HG03135 (cell line): ENCODE data around the gene ERC2.

Experiments
- ATAC-seq: cut with Tn5 transposase; IDR thresholded peaks from one replicate; pipeline ENCODE4 v1.9.1; 2021; ENCODE audit warnings: mild to moderate bottlenecking, moderate library complexity; ENCODE audit not compliant: unreplicated experiment

Gene ERC2

DNA sequence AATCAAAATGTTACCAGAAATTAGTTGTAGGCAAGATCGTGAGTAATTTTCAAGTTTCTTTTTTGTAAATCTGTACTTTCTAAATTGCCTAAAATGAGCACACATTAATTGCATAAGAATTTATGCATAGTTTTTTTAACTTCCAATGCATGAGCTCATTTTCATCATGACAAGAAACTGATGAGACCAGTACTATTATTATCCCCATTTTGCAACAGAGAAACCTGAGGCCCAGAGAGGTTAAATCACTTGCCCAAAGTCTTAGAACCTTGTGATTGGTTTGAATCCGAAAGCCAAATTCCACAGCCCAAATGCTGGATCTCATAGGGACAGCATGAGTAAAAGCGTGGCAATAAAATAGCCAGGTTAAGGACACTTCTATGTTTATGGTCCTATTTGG lies 274.7 kb downstream of the ERC2 start:
- ATAC-seq = no peak

DNA sequence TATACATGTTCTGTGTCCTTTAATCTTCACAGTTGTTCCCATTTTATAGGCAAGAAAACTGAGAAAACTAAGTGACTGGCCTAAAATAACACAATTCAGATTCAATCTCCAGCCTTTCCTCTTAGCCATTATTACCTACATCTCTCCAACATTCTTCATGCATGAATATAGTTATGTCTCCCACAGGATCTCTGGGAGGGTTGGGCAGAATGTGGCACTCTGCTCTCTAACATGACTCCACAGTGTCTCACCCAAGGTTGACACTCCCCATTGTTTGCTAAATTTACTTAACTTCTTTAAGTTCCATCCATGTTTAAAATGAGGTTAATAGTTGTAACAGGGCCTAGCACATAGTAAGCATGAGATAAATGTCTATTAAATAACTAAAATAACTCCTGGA lies 276.3 kb downstream of the ERC2 start:
- ATAC-seq = no peak

DNA sequence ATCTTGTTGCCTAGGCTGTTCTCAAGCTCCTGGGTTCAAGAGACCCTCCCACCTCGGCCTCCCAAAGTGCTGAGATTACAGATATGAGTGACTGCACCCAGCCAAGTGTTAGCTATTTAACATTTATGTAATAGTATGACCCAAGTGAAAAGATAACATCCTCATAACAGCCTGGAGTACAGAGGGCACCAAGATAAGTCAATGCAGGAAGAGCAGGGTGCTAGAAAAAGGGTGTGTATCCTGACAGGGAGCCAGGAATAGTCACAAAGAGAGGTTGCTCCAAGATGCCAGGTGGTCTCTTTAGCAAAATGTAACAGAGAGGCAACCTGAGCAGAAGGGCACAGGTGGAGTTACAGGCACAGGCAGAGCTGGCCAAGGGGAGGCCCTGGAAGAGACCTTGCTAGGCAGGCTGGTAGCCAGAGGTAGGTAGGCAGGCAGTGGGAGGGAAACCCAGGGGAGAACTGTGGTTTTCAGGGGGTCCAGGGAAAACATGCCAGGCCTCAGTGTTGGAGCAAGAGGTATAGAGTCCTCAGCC lies 277.4 kb downstream of the ERC2 start:
- ATAC-seq = no peak

DNA sequence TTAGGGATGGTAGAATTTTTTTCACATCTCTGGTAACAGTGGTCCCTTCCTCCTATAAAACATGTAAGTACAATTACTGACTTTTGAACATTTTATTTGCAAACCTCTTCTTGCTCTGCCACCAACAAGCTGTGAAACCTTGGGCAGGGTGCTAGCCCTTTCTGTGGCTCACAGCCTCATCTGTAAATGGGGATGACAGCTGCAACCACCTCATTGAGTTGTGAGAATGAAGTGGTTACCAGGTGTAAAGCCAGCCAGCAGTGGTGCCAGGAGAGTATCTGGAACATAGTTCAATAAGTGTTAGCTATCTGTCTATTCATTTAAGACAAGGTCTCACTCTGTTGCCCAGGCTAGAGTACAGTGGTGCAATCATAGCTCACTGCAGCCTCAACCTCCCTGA lies 278.1 kb downstream of the ERC2 start:
- ATAC-seq = no peak

DNA sequence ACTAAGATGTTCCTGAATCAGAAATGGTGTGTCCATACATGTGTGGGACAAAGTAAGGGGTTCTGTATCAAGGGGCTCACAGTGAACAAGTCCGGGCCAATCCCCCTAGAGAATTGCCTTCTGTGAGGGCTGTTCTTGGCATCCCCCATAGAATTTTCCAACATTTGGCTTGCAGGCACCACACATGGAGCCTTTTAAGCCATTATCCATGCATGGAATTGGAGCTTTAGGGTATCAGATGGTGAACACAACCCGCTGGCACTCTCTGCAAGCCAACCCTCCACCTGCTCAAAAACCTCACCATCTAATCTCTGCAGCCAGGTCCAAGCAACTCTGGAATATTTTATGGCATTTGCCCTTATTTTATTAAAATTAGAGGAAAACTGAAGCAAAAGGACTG lies 278.7 kb downstream of the ERC2 start:
- ATAC-seq = no peak

DNA sequence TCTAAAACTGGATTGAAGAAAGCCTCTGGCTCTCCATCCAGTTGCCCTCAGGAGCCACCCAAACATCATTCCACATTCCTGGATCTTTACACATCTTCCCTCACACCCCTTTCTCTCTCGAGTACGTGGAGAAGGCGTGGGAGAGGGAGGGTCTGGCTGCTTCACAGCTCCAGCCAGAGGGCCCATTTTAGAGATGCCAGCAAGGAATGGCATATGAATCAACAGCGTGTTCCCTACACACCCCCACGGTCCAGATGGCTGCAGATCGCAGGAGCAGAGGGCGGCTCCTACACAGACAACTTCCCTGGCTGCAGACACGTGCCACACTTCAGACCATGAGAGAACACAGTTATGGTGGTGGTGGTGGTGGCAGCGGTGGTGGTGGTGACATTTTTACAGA lies 280.1 kb downstream of the ERC2 start:
- no peak for ATAC-seq

DNA sequence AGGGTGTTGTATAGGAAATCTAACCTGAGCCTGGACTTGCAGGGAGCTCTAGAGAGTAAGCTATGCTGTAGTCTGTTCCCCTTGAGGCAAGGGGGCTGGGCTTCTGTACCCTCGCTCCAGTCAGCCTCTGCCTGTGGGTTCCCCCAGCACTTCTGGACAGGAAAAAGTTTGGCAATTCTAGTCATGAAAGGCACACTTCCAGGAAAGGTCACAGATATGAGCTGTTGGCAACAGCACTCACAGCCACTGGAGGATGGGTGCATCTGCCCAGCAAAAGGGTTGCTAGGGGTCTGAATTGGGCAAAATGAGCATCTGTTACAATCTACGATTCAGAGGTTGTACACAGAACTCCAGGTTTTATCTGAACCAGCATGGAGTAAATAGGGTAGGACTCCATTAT lies 281.2 kb downstream of the ERC2 start:
- ATAC-seq = no peak

DNA sequence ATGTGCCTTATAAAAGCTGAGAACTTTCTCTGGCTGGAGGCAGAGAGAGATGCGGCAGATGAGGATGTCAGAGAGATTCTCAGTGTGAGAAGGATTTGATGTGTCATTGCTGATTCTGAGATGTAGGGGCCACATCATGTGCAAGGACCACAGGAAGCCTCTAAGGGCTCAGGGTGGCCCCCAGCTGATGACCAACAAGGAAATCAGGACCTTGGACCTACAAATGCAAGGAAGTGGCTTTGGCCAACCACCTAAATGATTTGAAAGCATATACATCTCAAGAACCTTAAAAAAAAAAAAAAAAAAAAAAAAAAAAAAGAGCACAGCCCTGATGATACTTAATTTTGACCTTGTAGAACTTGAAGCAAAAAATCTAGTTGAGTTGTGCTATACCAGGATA lies 282.4 kb downstream of the ERC2 start:
- no peak for ATAC-seq

DNA sequence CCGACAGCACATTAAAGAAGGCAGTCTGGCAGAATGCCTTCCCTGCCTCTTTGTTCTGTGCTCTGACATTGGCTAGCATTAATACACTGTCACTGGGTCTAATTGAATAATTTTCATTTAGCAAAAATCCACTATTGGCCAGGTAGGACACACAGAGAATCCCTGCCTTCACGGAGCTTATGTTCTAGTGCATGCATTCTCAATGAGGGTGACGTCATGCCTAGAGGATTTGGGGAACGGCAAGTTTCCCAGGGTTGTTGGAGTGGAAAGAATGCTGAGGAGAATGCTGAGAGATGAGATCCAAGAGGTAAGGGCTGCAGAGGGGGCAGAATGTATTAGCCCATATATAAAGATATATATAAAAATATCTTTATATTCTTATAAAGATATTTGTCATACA lies 284.7 kb downstream of the ERC2 start:
- no peak for ATAC-seq

DNA sequence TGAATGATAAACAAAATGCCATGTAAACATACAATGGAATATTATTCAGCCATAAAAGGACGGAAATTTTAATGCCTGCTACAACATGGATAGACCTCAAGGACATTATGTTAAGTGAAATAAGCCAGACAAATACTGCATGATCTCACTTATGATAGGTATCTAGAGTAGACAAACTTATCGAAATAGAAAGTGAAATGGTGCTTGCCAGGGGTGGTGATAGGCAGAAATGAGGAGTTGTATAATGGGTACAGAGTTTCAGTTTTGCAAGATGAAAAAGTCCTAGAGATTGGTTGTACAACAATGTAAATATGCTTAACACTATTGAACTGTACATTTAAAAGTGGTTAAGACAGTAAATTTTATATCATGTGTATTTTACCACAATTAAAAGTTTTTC lies 287.8 kb downstream of the ERC2 start:
- ATAC-seq = no peak

DNA sequence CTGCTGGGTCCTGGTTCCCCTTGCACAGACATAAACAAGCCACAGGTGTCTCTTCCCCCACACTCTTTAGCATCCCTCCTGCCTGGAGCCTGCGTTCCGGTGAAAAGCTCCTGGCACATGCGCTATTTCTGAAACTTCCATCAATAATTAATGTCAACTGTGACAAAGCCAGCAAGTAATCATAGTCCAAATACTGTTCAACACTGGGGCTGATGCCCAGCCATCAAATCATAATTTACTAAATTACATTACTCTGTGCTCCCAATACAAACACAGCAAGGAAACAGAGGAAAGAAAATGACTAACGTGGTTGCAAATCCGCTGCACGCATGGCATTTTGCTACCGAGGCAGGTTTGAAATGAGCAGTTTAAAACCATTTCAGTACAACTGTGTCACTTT lies 294.7 kb downstream of the ERC2 start:
- no peak for ATAC-seq

DNA sequence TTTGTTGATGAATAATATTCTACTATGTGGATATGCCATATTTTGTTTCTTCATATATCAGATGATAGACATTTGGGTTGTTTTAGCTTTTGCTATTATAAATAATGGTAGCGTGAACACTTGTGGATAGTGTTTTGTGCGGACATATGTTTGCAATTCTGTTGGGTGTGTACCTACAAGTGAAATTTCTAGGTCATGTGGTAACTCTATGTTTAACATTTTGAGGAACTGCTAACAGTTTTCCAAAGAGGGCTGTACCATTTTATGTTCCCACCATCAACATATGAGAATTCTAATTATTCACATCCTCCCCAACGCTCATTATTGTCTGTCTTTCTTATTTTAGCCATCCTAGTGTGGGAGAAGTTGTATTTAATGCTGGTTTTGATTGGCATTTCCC lies 303.8 kb downstream of the ERC2 start:
- ATAC-seq = no peak

DNA sequence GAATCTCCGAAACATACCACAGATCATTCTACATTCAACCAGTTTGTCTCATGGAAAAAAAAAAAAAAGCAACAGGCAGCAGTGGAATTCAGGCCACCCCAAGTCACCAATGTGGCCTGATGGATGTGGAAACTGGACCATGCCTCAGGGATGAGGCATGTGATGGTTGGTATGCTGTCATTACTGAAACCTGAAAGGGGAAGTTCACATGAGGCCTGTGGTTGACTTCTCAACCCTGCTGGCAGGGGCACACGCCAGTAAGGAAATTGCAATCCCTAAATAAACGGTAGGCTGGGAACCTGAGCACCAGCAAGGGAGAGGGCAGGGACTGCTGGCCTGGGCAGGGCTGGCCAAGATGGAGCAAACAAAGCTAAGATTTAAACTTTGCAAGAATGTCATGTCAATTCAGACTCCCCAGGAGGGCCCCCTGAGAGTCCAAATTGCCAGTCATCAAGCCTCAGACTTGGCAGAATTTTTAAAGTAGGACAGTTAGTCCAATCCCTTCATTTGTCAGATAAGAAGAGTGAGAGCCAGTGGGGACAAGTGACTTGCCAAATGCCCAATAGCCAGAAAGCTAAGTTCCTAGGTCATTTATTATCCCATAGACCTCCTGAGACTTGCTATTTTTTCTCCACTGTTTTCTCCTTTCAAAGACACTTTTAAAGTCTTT lies 310.4 kb downstream of the ERC2 start:
- ATAC-seq = no peak

DNA sequence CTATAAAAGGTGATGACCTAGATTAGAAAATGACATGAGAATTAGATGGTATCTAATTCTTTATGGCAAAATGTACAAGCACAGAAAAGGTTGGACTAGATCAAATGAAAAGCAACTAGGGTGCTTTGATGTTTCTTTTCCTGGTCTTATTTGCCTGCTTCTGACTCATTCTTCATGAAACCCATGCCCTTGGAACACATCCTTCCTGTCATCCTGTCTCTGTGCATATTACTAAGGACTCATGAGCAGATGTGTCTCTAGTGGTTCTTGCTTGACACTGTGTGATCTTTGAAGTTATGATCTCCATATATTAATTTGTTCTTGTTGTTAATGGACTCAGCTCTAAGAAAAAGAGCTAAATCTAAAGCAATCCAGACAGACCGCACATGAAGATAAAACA lies 314.0 kb downstream of the ERC2 start:
- no peak for ATAC-seq

DNA sequence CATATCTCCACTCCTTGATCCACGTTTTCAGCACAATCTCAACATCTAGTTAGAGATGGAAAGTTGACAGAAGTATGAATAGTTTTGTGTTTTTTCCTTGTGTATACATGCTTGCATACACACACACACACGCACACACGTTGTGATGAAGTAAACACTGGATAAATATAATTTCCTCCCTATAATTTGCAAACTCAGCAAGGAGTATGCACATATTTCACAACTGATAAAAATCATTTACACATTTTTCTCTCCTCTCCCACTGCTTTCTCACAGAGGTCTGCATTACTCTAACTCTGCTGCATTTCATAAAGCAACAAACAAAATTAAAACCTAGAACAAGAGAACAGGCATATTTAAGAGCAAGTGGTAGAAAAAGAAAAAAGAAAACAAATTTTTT lies 320.9 kb downstream of the ERC2 start:
- ATAC-seq = no peak

DNA sequence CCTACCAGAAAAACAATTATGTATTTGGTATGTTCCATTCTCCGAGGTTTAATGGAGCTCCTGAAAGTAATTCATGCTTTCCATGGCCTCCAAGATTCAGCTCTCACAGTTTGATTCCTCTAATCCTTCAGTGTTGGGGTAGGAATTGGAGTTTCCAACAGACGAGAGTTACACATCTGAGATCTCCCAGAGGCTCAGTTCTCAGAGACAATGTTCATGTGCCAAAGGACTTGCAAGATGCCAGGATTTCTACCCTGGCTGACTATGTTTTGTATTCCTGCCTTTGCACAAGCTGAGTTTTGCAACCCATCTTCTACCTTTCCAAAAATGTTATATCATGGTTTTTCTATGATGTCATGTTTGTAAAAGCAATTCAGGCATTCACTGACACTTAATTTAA lies 322.9 kb downstream of the ERC2 start:
- no peak for ATAC-seq

DNA sequence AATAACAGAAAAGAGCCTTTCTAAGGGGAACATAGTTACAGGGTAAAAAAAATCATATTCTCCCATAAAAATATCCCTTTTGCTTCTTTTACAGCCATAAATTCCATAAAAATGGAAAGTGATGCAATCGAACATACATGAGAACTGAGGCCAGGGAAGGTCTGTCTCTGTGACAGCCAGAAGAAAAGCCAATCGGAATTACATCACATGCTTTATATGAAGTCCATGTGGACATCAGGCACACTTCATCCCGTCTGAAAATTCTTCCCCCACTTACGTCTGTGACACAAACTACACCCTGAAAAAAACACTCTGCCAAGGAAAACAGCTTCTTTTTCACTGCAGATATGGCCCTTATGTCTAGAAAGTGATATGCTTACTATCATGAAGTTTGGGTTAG lies 323.5 kb downstream of the ERC2 start:
- no peak for ATAC-seq

DNA sequence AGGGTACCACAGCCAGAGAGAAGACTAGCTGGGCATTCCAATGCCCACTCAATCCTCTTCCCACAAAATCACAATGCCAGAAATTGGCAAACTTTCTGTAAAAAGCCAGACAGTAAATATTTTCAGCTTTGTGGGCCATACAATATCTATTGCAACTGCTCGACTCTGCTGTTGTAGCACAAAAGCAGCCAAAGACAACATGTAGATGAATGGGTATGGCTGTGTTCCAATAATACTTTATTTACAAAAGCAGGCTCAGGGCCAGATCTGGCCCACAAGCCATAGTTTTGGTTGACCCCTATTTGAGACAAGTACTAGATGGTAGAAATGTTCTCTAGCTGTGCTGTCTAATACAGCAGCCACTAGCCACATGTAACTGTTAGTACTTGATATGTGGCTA lies 330.9 kb downstream of the ERC2 start:
- ATAC-seq = no peak

DNA sequence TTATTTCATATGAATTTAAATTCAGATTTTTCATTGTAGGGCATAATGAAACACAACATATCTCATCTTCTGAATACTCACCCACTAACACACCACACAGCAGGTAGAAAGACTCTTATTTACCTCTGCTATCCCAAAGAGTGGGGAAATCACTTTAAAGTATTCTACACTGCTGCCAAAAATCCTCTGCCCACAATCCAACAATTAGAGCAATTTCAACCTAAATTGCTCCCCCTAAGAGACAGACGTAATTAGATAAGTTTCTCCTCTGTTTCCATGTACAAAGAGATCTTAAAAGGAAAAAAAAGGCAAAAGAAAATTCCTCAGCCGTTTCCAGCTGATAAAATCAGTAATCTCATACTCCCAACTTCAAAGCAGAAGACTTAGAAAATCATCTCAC lies 331.8 kb downstream of the ERC2 start:
- no peak for ATAC-seq

DNA sequence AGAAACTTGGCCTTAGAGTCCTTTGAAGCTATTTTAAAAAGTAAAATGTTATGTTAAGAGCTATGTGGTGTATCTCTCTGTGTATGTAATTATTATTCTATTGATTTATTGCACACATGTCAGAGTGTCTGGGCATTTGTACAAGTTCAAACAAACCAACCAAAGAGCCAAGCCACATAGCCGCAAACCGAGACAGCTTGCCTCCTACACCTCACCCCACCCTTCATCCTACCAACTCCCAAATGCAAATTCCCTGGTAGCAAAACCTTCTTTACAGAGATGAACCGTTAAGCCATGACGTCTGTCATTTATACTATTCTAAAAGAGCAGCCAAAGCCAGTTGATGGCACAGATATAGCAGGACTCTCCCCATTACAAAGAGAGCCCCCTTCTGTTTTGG lies 332.3 kb downstream of the ERC2 start:
- ATAC-seq = no peak

DNA sequence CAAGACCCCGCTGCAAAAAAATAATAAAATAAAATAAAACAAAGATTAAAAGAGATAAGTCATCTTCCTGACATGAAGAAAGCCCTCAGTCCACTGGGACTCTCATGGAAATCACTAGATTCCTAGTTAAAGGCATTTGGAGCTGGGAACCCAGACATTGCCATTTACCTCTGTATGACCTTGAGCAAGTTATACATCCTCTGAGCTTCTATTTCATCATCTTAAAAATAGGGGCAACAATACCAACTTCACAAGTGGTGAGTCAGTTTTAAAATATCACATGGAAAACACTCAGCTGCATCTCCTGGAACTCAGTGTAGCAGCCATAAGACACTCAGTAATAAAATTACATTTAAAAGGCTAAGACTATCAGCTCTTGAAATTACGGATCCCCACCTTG lies 334.8 kb downstream of the ERC2 start:
- no peak for ATAC-seq

DNA sequence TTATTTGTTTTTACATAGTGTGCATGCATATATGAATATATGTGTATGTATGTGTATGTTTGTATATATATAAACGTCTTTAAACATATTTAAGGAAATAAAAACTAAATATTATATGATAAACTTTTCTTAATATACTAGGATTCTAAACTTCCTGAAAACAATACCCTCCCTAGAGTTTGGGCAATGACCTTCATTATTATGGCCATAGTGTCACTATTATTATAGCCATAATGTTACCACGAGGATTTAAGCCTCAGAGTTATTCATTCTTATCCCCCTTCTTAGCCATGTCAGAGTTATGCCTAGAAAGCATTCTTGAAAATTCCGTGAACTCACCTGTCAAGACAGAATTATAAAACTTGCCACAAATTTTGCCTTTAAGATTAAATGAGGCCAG lies 335.5 kb downstream of the ERC2 start:
- no peak for ATAC-seq

DNA sequence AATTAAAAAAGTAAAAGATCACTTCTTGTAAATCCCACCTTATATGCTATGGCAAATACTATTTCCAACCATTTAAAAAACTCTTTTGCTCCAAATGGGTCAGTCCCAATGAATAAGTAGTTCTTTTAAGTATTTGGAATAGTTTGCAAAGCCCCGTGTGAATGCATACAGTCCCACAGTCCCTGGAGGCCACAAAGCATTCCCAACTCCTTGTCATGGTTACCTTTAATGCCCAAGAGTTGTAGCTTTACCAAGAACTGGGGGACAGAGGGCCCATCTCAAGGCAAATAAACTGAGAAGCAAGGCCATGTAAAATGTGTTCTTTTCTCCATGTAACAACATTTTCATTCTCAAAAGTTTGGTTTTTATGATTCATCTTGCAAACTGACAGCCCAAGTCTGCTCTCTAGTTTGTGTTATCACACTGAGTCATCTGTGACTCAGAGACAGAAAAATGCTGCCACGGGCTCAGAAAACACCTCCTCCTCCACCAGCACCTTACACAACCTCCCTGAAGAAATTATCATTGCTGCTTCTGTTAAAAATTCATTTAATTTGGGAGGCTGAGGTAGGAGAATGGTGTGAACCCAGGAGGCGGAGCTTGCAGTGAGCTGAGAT lies 336.2 kb downstream of the ERC2 start:
- no peak for ATAC-seq
